Measurements from ENCODE around the gene EP400.

DNA sequence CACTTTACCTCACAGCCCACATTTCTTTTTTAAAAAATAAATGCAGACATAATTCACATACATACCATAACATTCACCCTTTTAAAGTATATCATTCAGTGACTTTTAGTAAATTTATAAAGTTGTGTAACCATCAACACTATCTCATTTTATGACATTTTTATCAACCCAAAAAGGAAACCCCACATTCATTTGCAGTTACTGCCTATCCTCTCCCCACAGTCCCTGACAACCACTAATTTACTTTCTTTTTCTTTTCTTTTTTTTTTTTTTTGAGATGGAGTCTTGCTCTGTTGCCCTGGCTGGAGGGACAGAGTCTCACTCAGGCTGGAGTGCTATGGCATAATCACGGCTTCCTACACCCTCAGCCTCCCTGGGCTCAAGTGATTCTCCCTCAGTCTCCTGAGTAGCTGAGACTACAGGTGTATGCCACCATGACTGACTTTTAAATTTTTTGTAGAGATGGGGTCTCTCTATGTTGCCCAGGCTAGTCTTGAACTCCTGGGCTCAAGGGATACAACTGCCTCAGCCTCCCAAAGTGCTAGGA, 1.5 kb upstream of the EP400 start:
- TF ChIP-seq, protein P1, sequence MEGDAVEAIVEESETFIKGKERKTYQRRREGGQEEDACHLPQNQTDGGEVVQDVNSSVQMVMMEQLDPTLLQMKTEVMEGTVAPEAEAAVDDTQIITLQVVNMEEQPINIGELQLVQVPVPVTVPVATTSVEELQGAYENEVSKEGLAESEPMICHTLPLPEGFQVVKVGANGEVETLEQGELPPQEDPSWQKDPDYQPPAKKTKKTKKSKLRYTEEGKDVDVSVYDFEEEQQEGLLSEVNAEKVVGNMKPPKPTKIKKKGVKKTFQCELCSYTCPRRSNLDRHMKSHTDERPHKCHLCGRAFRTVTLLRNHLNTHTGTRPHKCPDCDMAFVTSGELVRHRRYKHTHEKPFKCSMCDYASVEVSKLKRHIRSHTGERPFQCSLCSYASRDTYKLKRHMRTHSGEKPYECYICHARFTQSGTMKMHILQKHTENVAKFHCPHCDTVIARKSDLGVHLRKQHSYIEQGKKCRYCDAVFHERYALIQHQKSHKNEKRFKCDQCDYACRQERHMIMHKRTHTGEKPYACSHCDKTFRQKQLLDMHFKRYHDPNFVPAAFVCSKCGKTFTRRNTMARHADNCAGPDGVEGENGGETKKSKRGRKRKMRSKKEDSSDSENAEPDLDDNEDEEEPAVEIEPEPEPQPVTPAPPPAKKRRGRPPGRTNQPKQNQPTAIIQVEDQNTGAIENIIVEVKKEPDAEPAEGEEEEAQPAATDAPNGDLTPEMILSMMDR (IDR thresholded peaks at IDR 0.05): no peak
- no peak for TF ChIP-seq ZFX (IDR thresholded peaks at IDR 0.05; ENCODE audit: borderline replicate concordance)
